AG04450 (cell line): ENCODE data around the gene MEF2A. TPM values are rescaled to one million over a fixed set of nuclear protein-coding genes. Genes with fewer than 3 reads are reported as not detected.
"Not testable (repeated sequence)": the region's sequence is repeated elsewhere in the genome, so short reads cannot be mapped to it uniquely, and the experiment has no call there.

Experiments used
- CTCF ChIA-PET: fragments of 300-600, 350-600 bp; formaldehyde crosslinking; extraction: SDS; loops from one replicate; lab custom pipeline; 2022; ENCODE audit warnings: antibody characterized with exemption, inconsistent platforms; lab: Charles Lee
- POLR2A ChIA-PET: fragments of 350-600 bp; formaldehyde crosslinking; extraction: SDS; loops from one replicate; lab custom pipeline; 2021; ENCODE audit warnings: antibody characterized with exemption, inconsistent platforms; lab: Yijun Ruan, JAX
- DNase-seq: peaks from one replicate; pipeline ENCODE4 v3.0.0-alpha.2; 2011; ENCODE audit warnings: low read depth, low spot score
- H3K27ac ChIP-seq: one replicate; pipeline ENCODE4 v1.5.1; 2012; ENCODE audit warnings: low read depth, low read length, control low read depth
- H3K27me3 ChIP-seq: one replicate; pipeline ENCODE4 v1.6.0; 2012; ENCODE audit warnings: low read length; ENCODE audit not compliant: control insufficient read depth, insufficient read depth
- H3K4me3 ChIP-seq: 2 replicates; pipeline ENCODE4 v1.5.1; 2011; ENCODE audit warnings: mild to moderate bottlenecking, low read depth, low read length, control low read depth
- H3K9me3 ChIP-seq: 2 replicates; pipeline ENCODE4 v1.5.1; 2012; ENCODE audit warnings: low read length; ENCODE audit not compliant: control insufficient read depth, insufficient read depth
- polyA plus RNA-seq: library from polyadenylated mRNA; depleted of rRNA; stranded (reverse); fragments of >200 nt; gene quantifications from 2 replicates; pipeline ENCODE4 v1.2.3, GENCODE V29; 2011
- TF ChIP-seq, protein P1 (sequence below): IDR thresholded peaks from 2 replicates; pipeline ENCODE4 v1.5.1; 2011; ENCODE audit warnings: low read depth, low read length, control low read depth, inconsistent platforms

Gene MEF2A
- polyA plus RNA-seq, 1 experiment, result 40.9 TPM

DNA sequence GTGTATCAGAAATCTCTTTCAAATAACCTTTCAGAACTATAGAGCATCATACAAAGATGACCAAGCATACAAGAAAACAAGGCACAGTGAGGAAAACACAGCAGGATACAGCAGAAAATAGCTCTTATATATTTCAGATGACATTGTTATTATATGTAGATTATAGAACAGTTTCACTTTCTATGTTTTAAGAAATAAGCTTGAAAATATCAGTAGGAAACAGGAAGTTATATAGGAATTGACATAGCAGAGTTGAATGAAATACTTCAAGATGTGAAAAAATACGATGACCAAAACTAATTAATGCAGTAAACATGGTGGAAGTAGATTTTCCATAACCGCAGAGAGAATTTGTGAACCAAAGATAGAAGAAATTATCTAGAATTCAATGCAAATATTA lies 92.2 kb downstream of the MEF2A start:
- H3K27me3 ChIP-seq, result no peaks in the 10 kb centered on the region
- no peak overlapping the region for H3K4me3 ChIP-seq
- no peak overlapping the region for H3K27ac ChIP-seq
- TF ChIP-seq, protein P1, sequence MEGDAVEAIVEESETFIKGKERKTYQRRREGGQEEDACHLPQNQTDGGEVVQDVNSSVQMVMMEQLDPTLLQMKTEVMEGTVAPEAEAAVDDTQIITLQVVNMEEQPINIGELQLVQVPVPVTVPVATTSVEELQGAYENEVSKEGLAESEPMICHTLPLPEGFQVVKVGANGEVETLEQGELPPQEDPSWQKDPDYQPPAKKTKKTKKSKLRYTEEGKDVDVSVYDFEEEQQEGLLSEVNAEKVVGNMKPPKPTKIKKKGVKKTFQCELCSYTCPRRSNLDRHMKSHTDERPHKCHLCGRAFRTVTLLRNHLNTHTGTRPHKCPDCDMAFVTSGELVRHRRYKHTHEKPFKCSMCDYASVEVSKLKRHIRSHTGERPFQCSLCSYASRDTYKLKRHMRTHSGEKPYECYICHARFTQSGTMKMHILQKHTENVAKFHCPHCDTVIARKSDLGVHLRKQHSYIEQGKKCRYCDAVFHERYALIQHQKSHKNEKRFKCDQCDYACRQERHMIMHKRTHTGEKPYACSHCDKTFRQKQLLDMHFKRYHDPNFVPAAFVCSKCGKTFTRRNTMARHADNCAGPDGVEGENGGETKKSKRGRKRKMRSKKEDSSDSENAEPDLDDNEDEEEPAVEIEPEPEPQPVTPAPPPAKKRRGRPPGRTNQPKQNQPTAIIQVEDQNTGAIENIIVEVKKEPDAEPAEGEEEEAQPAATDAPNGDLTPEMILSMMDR, result no peak
- ChIA-PET CTCF (interaction anchor here (0.7 kb wide), 1 partner anchor 250 kb away, joined by 5 read pairs; no protein-coding TSS in a partner anchor), POLR2A (interaction anchor here (1.3 kb wide), 1 partner anchor 92 kb away, joined by 3 read pairs; the partner anchor contains the start of gene MEF2A)
- no peak for DNase-seq
- H3K9me3 ChIP-seq, result no peaks in the 10 kb centered on the region

DNA sequence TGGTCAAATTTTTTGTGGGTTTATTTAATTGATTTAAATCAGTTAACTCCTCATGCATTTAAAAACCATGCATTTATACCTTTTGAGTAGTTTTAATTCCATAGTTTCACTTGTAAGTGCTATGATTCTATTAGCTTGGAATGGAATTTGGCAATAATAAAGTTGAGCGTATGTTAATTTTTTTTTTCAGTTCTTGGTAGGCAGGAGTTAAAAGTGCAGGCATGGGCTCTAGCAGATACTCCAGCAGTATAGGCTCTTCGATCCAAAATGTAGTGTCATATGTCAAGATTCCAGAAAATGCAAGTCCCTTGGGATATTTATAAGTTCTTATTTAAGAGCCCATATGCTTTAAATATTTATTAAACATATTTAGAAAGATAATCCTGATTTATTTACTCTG lies 97.1 kb downstream of the MEF2A start:
- DNase-seq, result no peak
- Histone ChIP-seq H3K4me3 (no peak overlapping the region), H3K27ac (no peak overlapping the region), H3K9me3 (no peaks in the 10 kb centered on the region), H3K27me3 (no peaks in the 10 kb centered on the region)
- POLR2A ChIA-PET, result interaction anchor here (0.9 kb wide), 1 partner anchor 208 kb away, joined by 3 read pairs; no protein-coding TSS in a partner anchor
- CTCF ChIA-PET, result interaction anchor here (1.4 to 1.5 kb wide), 2 partner anchors 12 to 390 kb away, joined by 4 read pairs; no protein-coding TSS in a partner anchor
- TF ChIP-seq, protein P1, result no peak

DNA sequence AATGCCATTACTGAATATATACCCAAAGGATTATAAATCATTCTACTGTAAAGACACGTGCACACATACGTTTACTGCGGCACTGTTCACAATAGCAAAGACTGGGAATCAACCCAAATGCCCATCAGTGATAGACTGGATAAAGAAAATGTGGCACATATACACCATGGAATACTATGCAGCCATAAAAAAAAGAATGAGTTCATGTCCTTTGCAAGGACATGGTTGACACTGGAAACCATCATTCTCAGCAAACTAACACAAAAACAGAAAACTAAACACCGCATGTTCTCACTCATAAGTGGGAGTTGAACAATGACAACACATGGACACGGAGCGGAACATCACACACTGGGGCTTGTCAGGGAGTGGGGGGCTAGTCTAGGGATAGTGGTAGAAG lies 100.3 kb downstream of the MEF2A start:
- H3K27ac ChIP-seq, POLR2A ChIA-PET, DNase-seq, H3K27me3 ChIP-seq, H3K9me3 ChIP-seq, CTCF ChIA-PET, H3K4me3 ChIP-seq: not testable (repeated sequence)

DNA sequence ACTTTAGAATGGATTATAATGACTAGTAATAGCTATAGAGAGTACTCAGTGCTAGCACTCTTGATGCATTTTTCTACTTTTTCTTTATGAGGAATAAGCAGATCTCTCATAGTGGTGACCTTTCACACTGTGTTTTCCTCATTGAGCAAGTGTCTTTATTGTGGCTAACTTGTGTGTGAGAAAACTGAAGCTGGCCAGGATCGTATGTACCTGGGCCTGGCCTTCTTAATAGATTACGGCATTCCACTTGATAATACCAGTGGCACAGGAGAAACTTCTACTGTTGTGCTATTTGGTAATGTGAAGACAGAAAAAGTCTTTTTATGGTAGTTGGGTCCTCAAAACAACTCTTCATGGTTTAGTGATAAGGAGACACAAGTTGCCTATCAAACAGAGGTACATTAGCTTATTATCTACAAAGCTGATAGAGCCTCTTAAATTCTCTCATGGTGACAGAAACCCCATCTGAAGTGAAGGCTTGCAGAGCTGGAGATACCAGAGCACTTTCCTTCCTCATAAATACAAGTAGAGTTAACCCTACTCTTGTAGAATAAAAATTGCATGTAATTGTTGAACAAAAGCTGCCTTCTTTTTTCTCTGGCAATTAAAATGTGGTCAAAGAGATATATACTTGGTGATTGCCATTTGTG lies 102.9 kb downstream of the MEF2A start:
- no peaks in the 10 kb centered on the region for H3K9me3 ChIP-seq
- ChIA-PET CTCF (interaction anchor here (1.5 kb wide), 1 partner anchor 381 kb away, joined by 5 read pairs; no protein-coding TSS in a partner anchor), POLR2A (interaction anchor here (0.5 kb wide), 1 partner anchor 68 kb away, joined by 3 read pairs; no protein-coding TSS in a partner anchor)
- no peak overlapping the region for H3K27ac ChIP-seq
- H3K27me3 ChIP-seq, result no peaks in the 10 kb centered on the region
- no peak for DNase-seq
- no peak overlapping the region for H3K4me3 ChIP-seq
- TF ChIP-seq, protein P1, result no peak

DNA sequence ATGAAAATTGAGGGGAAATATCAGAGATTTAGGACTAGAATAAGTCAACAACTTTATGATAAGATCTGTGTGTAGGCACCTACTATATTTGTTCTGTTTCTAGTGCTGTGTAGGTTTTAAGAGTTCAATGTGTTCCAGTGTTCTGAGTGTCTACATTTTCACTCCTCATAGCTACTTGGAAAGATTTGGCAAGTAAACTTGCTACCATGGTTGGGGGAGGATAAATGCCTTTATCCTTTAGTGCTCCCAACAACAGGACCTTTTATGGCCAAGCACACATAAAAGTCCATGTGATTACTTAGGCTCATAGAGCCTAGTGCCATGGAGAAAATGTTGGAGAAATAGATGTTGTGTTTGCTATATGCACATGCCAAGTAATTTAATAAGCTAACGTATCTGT lies 103.5 kb downstream of the MEF2A start:
- H3K27me3 ChIP-seq, result no peaks in the 10 kb centered on the region
- DNase-seq, result no peak
- H3K4me3 ChIP-seq, result no peak overlapping the region
- H3K27ac ChIP-seq, result no peak overlapping the region
- ChIA-PET CTCF (interaction anchor here (1.5 kb wide), 1 partner anchor 382 kb away, joined by 5 read pairs; no protein-coding TSS in a partner anchor), POLR2A (no interaction called here)
- TF ChIP-seq, protein P1, result no peak
- H3K9me3 ChIP-seq, result no peaks in the 10 kb centered on the region
